K562 (cell line): ENCODE measurements around the gene DNAJC11. TPM values are rescaled to one million over a fixed set of nuclear protein-coding genes. Genes with fewer than 3 reads are reported as not detected.

Experiments
- BCOR ChIP-seq: fragments of 450-650 bp; IDR thresholded peaks from 2 replicates; pipeline ENCODE4 v1.6.1; 2016
- CHD4 ChIP-seq: fragments of 200-600 bp; sonication (generic); IDR thresholded peaks from 3 replicates; pipeline ENCODE4 v1.6.1; 2012; ENCODE audit warnings: low read depth, mild to moderate bottlenecking, mixed read lengths, low read length, inconsistent platforms; ENCODE audit not compliant: insufficient read depth, insufficient replicate concordance, poor library complexity, severe bottlenecking
- ETS2 ChIP-seq: IDR thresholded peaks from 2 replicates; pipeline ENCODE4 v1.6.1; 2016; ENCODE audit warnings: borderline replicate concordance, missing genetic modification characterization, mild to moderate bottlenecking, moderate library complexity, missing compliant biosample characterization; ENCODE audit not compliant: poor library complexity, severe bottlenecking
- GABPB1 ChIP-seq: sonication (generic); formaldehyde crosslinking; IDR thresholded peaks from 2 replicates; pipeline ENCODE4 v1.8.0; 2022; ENCODE audit warnings: mild to moderate bottlenecking, missing genetic modification reagents
- IRF2 ChIP-seq: sonication (generic); formaldehyde crosslinking; IDR thresholded peaks from 2 replicates; pipeline ENCODE4 v1.8.1; 2022; ENCODE audit warnings: mild to moderate bottlenecking, missing genetic modification reagents
- KDM5B ChIP-seq: fragments of 200-600 bp; sonication (generic); IDR thresholded peaks from 2 replicates; pipeline ENCODE4 v1.6.1; 2012; ENCODE audit warnings: low read depth, mild to moderate bottlenecking, moderate library complexity, low read length, control low read depth, inconsistent platforms; ENCODE audit not compliant: insufficient replicate concordance
- MEIS2 ChIP-seq: fragments of 450-650 bp; IDR thresholded peaks from 2 replicates; pipeline ENCODE4 v1.6.1; 2014; ENCODE audit warnings: mild to moderate bottlenecking; ENCODE audit not compliant: partially characterized antibody
- PML ChIP-seq: IDR thresholded peaks from 2 replicates; pipeline ENCODE4 v1.6.1; 2012; ENCODE audit warnings: low read length, inconsistent platforms
- RB1 ChIP-seq: fragments of 450-650 bp; IDR thresholded peaks from 2 replicates; pipeline ENCODE4 v1.6.1; 2017; ENCODE audit warnings: low read depth, mild to moderate bottlenecking
- RNF2 ChIP-seq: sonication (generic); IDR thresholded peaks from 2 replicates; pipeline ENCODE4 v1.6.1; 2016
- ZBTB5 ChIP-seq: fragments of 450-650 bp; IDR thresholded peaks from 2 replicates; pipeline ENCODE4 v1.6.1; 2017; ENCODE audit warnings: antibody characterized with exemption
- ZNF212 ChIP-seq: fragments of 450-650 bp; formaldehyde crosslinking; IDR thresholded peaks from 2 replicates; pipeline ENCODE4 v1.4.0; 2020; ENCODE audit warnings: mild to moderate bottlenecking
- ZNF583 ChIP-seq: fragments of 250-450 bp; sonication (Bioruptor Pico); IDR thresholded peaks from 2 replicates; pipeline ENCODE4 v1.4.0; 2020
- ZNF699 ChIP-seq: fragments of 250-450 bp; sonication (Bioruptor Pico); IDR thresholded peaks from 2 replicates; pipeline ENCODE4 v1.8.0; 2021; ENCODE audit warnings: mild to moderate bottlenecking, moderate library complexity; ENCODE audit not compliant: insufficient replicate concordance
- polyA plus RNA-seq, 8 experiments: library from polyadenylated mRNA; depleted of rRNA in 4 of 8; stranded (reverse) in 5 of 8; unstranded in 3 of 8; fragments of >200 nt; fragmentation: Nextera tagmentation in 2 of 8; fragmentation: Illumina TruSeq in 1 of 8; extraction: Ambion mirVana in 2 of 8; extraction: Trizol in 1 of 8; gene quantifications; 2 replicates each; pipeline versions ENCODE4 v1.2.1 to v1.2.3, GENCODE V29; 2011 to 2014; ENCODE audit warnings: inconsistent platforms in 1 of 8, missing spikeins in 1 of 8
- total RNA-seq, 7 experiments: library from RNA; depleted of rRNA in 6 of 7; stranded (reverse); fragments of >200 nt in 6 of 7; fragmentation: Illumina TruSeq in 2 of 7; extraction: Trizol in 2 of 7; gene quantifications; 2 replicates each; pipeline versions ENCODE4 v1.2.1 to v1.2.3, GENCODE V29; 2011 to 2021; ENCODE audit warnings: low replicate concordance in 1 of 7
- TF ChIP-seq, protein P1 (sequence below): fragments of 200-800 bp; sonication (Bioruptor generic); IDR thresholded peaks from 2 replicates; pipeline ENCODE4 v1.6.1; 2016; ENCODE audit warnings: missing genetic modification characterization, missing compliant biosample characterization
- TF ChIP-seq, protein P2 (sequence below): fragments of 450-650 bp; formaldehyde crosslinking; IDR thresholded peaks from 2 replicates; pipeline ENCODE4 v1.4.0; 2020; ENCODE audit warnings: mild to moderate bottlenecking, mixed read lengths

The DNAJC11 gene
- total and polyA plus RNA-seq, 9 of the 15 experiments (the other 6 are each of a cell fraction or from before 2014, with no cell fraction given) = 14.1 to 123 (median 76.6) TPM

DNA sequence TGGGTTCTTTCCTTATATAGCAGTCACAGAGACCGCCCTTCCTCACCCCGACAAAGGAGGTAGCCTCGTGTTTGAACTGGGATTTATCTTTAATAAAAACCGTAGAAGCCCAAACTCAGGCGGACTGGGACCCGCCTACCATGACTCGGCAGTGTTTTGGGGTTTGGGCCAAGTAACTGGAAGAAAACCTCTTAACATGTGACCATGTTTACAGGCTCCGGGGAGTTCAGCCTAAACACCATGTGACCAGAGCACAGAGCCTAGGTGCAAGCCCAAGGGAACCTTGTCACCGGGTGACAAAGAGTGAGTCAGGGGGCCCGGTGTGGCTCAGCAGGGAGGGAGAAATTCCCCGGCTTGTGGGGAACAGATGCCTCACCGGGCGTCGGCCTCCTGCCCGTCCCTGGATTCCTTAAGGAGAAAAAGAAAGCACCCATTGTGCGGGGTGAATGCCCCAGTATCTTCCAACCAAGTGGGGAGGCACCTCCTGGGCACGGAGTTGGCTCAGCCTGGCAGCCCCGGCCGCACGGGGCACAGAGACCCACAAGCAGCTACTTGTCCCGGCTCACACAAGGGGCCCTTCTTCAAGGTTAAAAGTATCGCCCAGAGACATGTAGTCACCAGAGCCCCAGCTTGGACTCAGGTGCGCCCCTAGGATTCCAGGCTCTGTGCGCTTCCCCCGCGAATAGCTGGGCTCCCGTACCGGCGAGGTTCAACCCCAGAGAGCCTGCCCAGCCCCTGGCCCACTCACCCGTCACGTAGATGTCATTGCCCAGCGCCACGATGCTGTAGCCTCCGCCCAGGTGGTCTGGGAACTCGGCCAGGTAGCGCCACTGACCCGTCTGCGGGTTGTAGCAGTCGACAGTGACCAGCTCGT is 100.3 kb downstream of the DNAJC11 start (continued):
- TF ChIP-seq ETS2 (no peak), BCOR (no peak), RB1 (peak; percentile 46; the same call in 1 of the 2 replicates), PML (peak; percentile 10; the same call in 1 of the 2 replicates), IRF2 (CRISPR knock-in tag) (no peak), MEIS2 (peak; percentile 29), ZNF212 (CRISPR knock-in tag) (0 out of 2 replicates have a peak, but pooled peaks have one; percentile 31), CHD4 (no peak), ZNF583 (CRISPR knock-in tag) (no peak), GABPB1 (CRISPR knock-in tag) (peak; percentile 15; the same call in 1 of the 2 replicates), ZBTB5 (no peak), KDM5B (peak; percentile 56), RNF2 (no peak), ZNF699 (no peak)
- TF ChIP-seq, protein P1, sequence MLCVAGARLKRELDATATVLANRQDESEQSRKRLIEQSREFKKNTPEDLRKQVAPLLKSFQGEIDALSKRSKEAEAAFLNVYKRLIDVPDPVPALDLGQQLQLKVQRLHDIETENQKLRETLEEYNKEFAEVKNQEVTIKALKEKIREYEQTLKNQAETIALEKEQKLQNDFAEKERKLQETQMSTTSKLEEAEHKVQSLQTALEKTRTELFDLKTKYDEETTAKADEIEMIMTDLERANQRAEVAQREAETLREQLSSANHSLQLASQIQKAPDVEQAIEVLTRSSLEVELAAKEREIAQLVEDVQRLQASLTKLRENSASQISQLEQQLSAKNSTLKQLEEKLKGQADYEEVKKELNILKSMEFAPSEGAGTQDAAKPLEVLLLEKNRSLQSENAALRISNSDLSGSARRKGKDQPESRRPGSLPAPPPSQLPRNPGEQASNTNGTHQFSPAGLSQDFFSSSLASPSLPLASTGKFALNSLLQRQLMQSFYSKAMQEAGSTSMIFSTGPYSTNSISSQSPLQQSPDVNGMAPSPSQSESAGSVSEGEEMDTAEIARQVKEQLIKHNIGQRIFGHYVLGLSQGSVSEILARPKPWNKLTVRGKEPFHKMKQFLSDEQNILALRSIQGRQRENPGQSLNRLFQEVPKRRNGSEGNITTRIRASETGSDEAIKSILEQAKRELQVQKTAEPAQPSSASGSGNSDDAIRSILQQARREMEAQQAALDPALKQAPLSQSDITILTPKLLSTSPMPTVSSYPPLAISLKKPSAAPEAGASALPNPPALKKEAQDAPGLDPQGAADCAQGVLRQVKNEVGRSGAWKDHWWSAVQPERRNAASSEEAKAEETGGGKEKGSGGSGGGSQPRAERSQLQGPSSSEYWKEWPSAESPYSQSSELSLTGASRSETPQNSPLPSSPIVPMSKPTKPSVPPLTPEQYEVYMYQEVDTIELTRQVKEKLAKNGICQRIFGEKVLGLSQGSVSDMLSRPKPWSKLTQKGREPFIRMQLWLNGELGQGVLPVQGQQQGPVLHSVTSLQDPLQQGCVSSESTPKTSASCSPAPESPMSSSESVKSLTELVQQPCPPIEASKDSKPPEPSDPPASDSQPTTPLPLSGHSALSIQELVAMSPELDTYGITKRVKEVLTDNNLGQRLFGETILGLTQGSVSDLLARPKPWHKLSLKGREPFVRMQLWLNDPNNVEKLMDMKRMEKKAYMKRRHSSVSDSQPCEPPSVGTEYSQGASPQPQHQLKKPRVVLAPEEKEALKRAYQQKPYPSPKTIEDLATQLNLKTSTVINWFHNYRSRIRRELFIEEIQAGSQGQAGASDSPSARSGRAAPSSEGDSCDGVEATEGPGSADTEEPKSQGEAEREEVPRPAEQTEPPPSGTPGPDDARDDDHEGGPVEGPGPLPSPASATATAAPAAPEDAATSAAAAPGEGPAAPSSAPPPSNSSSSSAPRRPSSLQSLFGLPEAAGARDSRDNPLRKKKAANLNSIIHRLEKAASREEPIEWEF (CRISPR knock-in tag) = no peak
- TF ChIP-seq, protein P2, sequence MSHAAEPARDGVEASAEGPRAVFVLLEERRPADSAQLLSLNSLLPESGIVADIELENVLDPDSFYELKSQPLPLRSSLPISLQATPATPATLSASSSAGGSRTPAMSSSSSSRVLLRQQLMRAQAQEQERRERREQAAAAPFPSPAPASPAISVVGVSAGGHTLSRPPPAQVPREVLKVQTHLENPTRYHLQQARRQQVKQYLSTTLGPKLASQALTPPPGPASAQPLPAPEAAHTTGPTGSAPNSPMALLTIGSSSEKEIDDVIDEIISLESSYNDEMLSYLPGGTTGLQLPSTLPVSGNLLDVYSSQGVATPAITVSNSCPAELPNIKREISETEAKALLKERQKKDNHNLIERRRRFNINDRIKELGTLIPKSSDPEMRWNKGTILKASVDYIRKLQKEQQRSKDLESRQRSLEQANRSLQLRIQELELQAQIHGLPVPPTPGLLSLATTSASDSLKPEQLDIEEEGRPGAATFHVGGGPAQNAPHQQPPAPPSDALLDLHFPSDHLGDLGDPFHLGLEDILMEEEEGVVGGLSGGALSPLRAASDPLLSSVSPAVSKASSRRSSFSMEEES (CRISPR knock-in tag) = peak; percentile 93
